Neural crest cell (in vitro differentiated cells): Measurements from ENCODE around the gene MIER2. TPM values are rescaled to one million over a fixed set of nuclear protein-coding genes. Genes with fewer than 3 reads are reported as not detected.
"Not testable (repeated sequence)": the region's sequence is repeated elsewhere in the genome, so short reads cannot be mapped to it uniquely, and the experiment has no call there.

ENCODE experiments used
- DNase-seq: peaks from one replicate; pipeline ENCODE4 v3.0.0; 2021; ENCODE audit warnings: low read depth, mixed read lengths, low spot score
- H3K27ac Mint-ChIP-seq: one replicate; pipeline ENCODE4 v1.8.0; 2021; ENCODE audit warnings: mild to moderate bottlenecking, mixed read lengths; ENCODE audit not compliant: unreplicated experiment
- H3K27me3 Mint-ChIP-seq: 2 replicates; pipeline ENCODE4 v1.8.0; 2021; ENCODE audit warnings: low read depth, mild to moderate bottlenecking, mixed read lengths
- H3K36me3 Mint-ChIP-seq: 2 replicates; pipeline ENCODE4 v1.8.0; 2021; ENCODE audit warnings: low read depth, mild to moderate bottlenecking, mixed read lengths
- H3K4me1 Mint-ChIP-seq: 2 replicates; pipeline ENCODE4 v1.8.0; 2021; ENCODE audit warnings: mixed read lengths
- H3K4me3 Mint-ChIP-seq: one replicate; pipeline ENCODE4 v1.8.0; 2021; ENCODE audit warnings: mild to moderate bottlenecking, mixed read lengths
- H3K9me3 Mint-ChIP-seq: 2 replicates; pipeline ENCODE4 v1.8.0; 2021; ENCODE audit warnings: mixed read lengths
- total RNA-seq: library from RNA; stranded (reverse); gene quantifications from 2 replicates; pipeline ENCODE4 v1.2.1, GENCODE V29; 2021
- TF ChIP-seq, protein P1 (sequence below): fragments of 200-600 bp; sonication (generic); conservative IDR thresholded peaks from 2 replicates; pipeline ENCODE4 v1.5.0; 2021; ENCODE audit warnings: antibody characterized with exemption, mild to moderate bottlenecking

Gene MIER2
- total RNA-seq, 1 donor from 2014 or later: 45.8 TPM

DNA sequence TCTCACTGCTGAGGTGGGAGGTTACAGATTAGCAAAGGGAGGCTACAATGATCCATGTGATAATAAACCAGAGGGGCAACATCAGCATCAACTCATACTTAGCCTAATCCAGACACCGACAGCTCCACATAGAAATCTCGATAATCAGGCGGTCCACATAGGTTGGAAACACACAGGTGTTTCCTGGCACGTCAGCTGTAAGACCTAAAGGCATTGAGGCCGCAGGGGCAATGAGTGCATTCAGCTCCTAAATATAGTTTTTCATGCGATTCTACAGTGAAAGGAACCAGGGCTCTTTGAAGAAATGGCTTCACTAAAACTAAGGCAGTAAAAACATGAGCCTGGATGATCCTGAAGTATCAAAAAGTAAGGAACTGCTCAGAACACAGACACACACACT lies 72.7 kb downstream of the MIER2 start:
- Mint-ChIP-seq H3K27me3 (peaks cover 76% of the 10 kb centered on the region), H3K4me1 (peaks cover 1% of the 10 kb centered on the region), H3K9me3 (no peaks in the 10 kb centered on the region), H3K36me3 (no peaks in the 10 kb centered on the region), H3K27ac (no peak overlapping the region), H3K4me3 (no peak overlapping the region)
- DNase-seq: no peak
- TF ChIP-seq, protein P1, sequence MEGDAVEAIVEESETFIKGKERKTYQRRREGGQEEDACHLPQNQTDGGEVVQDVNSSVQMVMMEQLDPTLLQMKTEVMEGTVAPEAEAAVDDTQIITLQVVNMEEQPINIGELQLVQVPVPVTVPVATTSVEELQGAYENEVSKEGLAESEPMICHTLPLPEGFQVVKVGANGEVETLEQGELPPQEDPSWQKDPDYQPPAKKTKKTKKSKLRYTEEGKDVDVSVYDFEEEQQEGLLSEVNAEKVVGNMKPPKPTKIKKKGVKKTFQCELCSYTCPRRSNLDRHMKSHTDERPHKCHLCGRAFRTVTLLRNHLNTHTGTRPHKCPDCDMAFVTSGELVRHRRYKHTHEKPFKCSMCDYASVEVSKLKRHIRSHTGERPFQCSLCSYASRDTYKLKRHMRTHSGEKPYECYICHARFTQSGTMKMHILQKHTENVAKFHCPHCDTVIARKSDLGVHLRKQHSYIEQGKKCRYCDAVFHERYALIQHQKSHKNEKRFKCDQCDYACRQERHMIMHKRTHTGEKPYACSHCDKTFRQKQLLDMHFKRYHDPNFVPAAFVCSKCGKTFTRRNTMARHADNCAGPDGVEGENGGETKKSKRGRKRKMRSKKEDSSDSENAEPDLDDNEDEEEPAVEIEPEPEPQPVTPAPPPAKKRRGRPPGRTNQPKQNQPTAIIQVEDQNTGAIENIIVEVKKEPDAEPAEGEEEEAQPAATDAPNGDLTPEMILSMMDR: no peak

DNA sequence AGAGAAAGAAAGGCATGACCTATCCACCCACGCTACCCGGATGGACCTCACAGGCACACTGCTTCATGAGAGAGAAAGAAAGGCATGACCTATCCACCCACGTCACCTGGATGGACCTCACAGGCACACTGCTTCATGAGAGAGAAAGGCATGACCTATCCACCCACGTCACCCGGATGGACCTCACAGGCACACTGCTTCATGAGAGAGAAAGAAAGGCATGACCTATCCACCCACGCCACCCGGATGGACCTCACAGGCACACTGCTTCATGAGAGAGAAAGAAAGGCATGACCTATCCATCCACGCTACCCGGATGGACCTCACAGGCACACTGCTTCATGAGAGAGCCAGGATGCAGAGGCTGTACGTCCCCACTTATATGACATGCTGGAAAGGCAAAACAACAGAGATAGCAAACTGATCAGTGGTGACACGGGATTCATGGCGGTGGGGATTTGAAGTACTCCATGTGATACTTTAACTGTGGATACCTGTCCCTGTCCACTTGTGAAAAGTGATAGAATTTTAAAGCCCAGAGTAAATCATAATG lies 73.8 kb downstream of the MIER2 start:
- not testable (repeated sequence) for H3K4me1 Mint-ChIP-seq, DNase-seq, H3K27ac Mint-ChIP-seq, H3K36me3 Mint-ChIP-seq, H3K4me3 Mint-ChIP-seq, H3K9me3 Mint-ChIP-seq
- peaks cover 77% of the 10 kb centered on the region for H3K27me3 Mint-ChIP-seq

DNA sequence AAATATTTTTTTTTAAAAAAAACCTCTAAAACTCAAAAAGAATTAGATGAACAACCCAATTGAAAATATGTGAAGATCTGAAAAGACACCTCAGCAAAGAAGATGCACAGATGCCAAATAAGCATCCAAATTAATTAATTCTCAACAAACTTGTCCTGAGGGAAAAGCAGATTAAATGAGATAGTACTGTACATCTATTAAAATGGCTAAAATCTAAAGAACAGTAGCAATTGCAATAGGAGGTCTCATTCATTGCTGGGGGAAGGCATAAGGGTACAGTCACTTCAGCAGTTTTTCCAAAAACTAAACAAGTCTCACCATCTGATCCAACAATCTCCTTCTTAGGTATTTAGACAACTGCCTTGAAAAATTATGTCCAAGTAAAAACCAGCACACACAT lies 75.4 kb downstream of the MIER2 start:
- TF ChIP-seq, protein P1: no peak
- Mint-ChIP-seq H3K4me1 (peaks cover 6% of the 10 kb centered on the region), H3K27me3 (peaks cover 79% of the 10 kb centered on the region), H3K27ac (no peak overlapping the region), H3K4me3 (no peak overlapping the region), H3K36me3 (no peaks in the 10 kb centered on the region), H3K9me3 (no peaks in the 10 kb centered on the region)
- no peak for DNase-seq

DNA sequence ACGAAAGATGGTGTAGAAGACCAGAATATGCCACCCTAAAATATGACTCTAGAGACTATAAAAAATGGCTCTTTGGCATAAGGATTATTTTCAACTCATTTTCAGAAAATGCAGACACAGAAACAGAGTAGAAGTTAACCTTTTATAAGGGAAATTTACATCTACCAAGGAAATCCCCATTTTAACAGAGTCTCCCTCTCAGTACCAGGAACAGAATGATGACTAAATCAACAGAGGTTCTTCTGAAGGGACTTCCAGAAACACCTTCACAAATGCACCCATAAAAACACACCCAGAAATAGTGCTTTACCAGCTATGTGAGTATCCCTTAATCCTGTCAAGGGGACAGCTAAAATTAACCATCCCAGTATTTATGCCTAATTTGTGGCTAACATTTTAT lies 82.5 kb downstream of the MIER2 start:
- TF ChIP-seq, protein P1: no peak
- peaks cover 6% of the 10 kb centered on the region for H3K4me1 Mint-ChIP-seq
- H3K36me3 Mint-ChIP-seq: no peaks in the 10 kb centered on the region
- H3K4me3 Mint-ChIP-seq: no peak overlapping the region
- H3K27me3 Mint-ChIP-seq: peaks cover 82% of the 10 kb centered on the region
- H3K9me3 Mint-ChIP-seq: no peaks in the 10 kb centered on the region
- H3K27ac Mint-ChIP-seq: no peak overlapping the region
- DNase-seq: no peak

DNA sequence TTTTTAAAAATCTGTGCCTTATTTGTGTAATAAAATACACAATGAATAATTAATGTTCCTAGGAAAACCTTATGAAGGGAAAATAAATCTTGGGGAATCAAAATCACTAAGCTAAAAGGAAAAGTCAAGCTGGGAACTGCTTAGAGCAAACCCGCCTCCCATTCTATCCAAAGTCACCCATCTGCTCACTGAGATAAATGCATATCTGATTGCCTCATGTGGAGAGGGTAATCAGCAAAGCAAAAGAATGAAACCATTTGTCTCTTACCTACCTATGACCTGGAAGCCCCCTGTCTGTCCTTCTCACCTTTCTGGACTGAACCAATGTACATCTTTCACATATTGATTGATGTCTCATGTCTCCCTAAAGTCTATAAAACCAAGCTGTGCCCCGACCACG lies 87.8 kb downstream of the MIER2 start:
- H3K9me3 Mint-ChIP-seq, H3K4me1 Mint-ChIP-seq, H3K36me3 Mint-ChIP-seq, DNase-seq, H3K4me3 Mint-ChIP-seq, H3K27ac Mint-ChIP-seq: not testable (repeated sequence)
- H3K27me3 Mint-ChIP-seq: peaks cover 74% of the 10 kb centered on the region

Other genes with a start within 250 kb of the MIER2 start
- not detected in 2 replicates for gene OR4F17, start 237.7 kb downstream of the MIER2 start, total RNA-seq
- 0.89 and 1.1 TPM in 2 replicates for gene PLPP2, start 53.4 kb downstream of the MIER2 start, total RNA-seq
- gene C2CD4C, start 64.4 kb upstream of the MIER2 start, total RNA-seq: 5.6 and 6.7 TPM in 2 replicates
- gene SHC2, start 116.2 kb upstream of the MIER2 start, total RNA-seq: 39.0 and 45.2 TPM in 2 replicates
- gene MADCAM1, start 151.7 kb upstream of the MIER2 start, total RNA-seq: 0.75 and 1.1 TPM in 2 replicates
- gene TPGS1, start 162.7 kb upstream of the MIER2 start, total RNA-seq: 22.3 TPM in 2 replicates
- gene CDC34, start 187.0 kb upstream of the MIER2 start, total RNA-seq: 106 and 111 TPM in 2 replicates
- not detected in 2 replicates for gene GZMM, start 199.3 kb upstream of the MIER2 start, total RNA-seq
- 564 and 613 TPM in 2 replicates for gene BSG, start 227.8 kb upstream of the MIER2 start, total RNA-seq
- 0.71 and 0.84 TPM in 2 replicates for gene HCN2, start 245.1 kb upstream of the MIER2 start, total RNA-seq